ENCODE results near the gene SPINK4.
A peak's percentile ranks its signal among the peaks of the same experiment; 100 is the strongest.

Gene SPINK4, protein sequence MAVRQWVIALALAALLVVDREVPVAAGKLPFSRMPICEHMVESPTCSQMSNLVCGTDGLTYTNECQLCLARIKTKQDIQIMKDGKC

DNA sequence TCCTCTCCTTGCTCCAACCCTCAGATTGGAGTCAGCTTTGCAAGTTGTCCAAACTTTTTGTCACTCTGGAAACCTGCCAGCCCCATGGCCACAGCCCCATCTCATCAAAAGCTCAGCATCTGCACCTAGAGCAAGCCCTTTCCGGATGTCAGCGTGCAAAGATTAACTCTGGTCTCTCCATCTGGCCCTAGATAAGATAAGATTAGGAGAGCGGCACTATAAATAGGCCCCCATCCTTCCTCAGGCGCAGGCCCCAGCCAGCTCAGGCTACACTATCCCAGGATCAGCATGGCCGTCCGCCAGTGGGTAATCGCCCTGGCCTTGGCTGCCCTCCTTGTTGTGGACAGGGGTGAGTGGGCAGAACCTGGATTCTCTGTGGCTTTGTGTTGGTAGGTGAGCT, at the start of gene SPINK4:
Gene SPINK4, plus strand, starts transcription at position 247 of the 400 bp plus-strand sequence. Its CDS starts 42 bp downstream, at position 289.
- H3K27ac ChIP-seq = peak within 1 kb of the TSS; percentile 92
- TF ChIP-seq, protein P1, sequence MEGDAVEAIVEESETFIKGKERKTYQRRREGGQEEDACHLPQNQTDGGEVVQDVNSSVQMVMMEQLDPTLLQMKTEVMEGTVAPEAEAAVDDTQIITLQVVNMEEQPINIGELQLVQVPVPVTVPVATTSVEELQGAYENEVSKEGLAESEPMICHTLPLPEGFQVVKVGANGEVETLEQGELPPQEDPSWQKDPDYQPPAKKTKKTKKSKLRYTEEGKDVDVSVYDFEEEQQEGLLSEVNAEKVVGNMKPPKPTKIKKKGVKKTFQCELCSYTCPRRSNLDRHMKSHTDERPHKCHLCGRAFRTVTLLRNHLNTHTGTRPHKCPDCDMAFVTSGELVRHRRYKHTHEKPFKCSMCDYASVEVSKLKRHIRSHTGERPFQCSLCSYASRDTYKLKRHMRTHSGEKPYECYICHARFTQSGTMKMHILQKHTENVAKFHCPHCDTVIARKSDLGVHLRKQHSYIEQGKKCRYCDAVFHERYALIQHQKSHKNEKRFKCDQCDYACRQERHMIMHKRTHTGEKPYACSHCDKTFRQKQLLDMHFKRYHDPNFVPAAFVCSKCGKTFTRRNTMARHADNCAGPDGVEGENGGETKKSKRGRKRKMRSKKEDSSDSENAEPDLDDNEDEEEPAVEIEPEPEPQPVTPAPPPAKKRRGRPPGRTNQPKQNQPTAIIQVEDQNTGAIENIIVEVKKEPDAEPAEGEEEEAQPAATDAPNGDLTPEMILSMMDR (IDR thresholded peaks at IDR 0.05; ENCODE audit: low read depth, low read length) = no peak
- no peaks in the 10 kb centered on the region for H3K9me3 ChIP-seq (ENCODE audit: severe bottlenecking)
- H3K27me3 ChIP-seq (ENCODE audit: insufficient read depth, low read depth, severe bottlenecking) = no peaks in the 10 kb centered on the region
- H3K4me3 ChIP-seq (ENCODE audit: low read depth, low read length) = peak within 1 kb of the TSS; percentile 22
- peak; percentile 98 for DNase-seq
- no peaks in the 10 kb centered on the region for H3K36me3 ChIP-seq

DNA sequence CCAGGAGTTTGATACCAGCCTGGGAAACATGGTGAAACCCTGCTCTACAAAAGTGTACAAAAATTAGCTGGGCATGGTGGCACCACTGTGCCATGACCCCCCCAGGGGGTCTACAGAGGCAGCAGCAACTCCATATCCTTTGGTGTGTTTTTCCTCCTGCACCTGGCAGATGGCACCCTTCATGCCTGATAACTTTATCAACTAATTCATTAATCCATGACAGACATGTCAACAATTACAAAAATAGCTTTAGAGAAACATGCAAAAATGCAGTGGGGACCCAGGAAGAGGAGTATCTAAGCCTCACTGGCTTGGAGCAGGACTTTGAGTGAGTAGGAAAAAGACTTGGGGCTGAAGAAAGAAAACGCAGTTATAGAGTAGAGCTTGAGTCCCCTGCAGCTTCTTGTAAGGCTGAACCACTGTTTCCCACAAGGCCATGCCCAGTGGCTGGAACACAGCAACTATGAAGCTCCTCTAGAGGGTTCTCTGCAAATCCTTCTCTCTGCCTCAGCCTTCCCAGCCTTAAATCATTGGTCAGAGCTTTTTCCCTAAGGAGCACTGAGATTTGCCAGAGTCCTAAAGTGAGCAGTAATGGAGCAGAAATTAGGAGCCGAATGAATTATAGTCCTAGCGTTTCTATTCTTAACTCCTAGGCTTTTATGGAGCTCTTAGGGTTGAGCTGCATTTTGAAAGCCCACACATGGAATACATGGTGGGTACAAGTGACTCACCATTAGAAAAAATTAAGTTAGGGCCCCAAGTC, 47.3 kb upstream of the SPINK4 start:
- Histone ChIP-seq H3K27me3 (ENCODE audit: insufficient read depth, low read depth, severe bottlenecking) (no peaks in the 10 kb centered on the region), H3K9me3 (ENCODE audit: severe bottlenecking) (no peaks in the 10 kb centered on the region), H3K27ac (no peak overlapping the region), H3K36me3 (no peaks in the 10 kb centered on the region), H3K4me3 (ENCODE audit: low read depth, low read length) (no peak overlapping the region)
- TF ChIP-seq, protein P1 (IDR thresholded peaks at IDR 0.05; ENCODE audit: low read depth, low read length) = no peak
- no peak for DNase-seq

DNA sequence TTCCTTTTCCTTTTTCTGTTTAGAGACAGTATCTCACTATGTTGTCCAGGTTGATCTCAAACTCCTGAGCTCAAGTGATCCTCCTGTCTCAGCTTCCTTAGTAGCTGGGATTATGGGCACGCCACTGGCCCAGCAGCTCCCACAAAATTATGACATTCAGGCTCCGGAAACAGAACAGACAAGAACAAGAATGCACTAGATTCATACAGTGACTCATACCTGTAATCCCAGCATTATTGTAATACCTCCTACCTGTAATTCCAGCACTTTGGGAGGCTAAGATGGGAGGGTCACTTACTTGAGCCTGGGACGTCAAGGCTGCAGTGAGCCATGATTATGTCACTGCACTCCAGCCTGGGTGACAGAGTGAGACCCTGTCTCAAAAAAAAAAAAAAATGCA, 46.1 kb upstream of the SPINK4 start:
- no peaks in the 10 kb centered on the region for H3K9me3 ChIP-seq (ENCODE audit: severe bottlenecking)
- no peaks in the 10 kb centered on the region for H3K36me3 ChIP-seq
- no peaks in the 10 kb centered on the region for H3K27me3 ChIP-seq (ENCODE audit: insufficient read depth, low read depth, severe bottlenecking)
- H3K4me3 ChIP-seq (ENCODE audit: low read depth, low read length) = no peak overlapping the region
- DNase-seq = no peak
- H3K27ac ChIP-seq = no peak overlapping the region
- TF ChIP-seq, protein P1 (IDR thresholded peaks at IDR 0.05; ENCODE audit: low read depth, low read length) = no peak

DNA sequence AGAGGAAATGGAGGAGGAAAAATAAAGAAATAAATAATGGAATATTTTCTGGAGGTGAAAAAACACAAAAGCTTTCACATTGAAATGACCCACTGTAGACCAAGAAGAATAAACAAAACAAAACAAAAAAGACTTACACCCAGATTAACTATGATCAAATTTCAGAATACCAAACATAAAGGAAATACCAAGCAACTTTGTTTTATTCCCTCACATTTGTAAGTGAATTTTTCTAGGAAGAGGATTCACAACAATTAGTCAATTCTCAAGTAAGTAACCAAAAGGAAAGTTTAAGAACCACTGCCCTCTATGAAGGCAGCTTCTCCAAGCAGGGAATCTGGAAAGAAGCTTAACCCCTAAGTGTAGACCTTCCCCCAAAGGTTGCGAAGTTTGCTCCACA, 43.2 kb upstream of the SPINK4 start:
- H3K9me3 ChIP-seq (ENCODE audit: severe bottlenecking) = no peaks in the 10 kb centered on the region
- no peaks in the 10 kb centered on the region for H3K27me3 ChIP-seq (ENCODE audit: insufficient read depth, low read depth, severe bottlenecking)
- TF ChIP-seq, protein P1 (IDR thresholded peaks at IDR 0.05; ENCODE audit: low read depth, low read length) = no peak
- DNase-seq = no peak
- no peak overlapping the region for H3K4me3 ChIP-seq (ENCODE audit: low read depth, low read length)
- no peaks in the 10 kb centered on the region for H3K36me3 ChIP-seq
- no peak overlapping the region for H3K27ac ChIP-seq

DNA sequence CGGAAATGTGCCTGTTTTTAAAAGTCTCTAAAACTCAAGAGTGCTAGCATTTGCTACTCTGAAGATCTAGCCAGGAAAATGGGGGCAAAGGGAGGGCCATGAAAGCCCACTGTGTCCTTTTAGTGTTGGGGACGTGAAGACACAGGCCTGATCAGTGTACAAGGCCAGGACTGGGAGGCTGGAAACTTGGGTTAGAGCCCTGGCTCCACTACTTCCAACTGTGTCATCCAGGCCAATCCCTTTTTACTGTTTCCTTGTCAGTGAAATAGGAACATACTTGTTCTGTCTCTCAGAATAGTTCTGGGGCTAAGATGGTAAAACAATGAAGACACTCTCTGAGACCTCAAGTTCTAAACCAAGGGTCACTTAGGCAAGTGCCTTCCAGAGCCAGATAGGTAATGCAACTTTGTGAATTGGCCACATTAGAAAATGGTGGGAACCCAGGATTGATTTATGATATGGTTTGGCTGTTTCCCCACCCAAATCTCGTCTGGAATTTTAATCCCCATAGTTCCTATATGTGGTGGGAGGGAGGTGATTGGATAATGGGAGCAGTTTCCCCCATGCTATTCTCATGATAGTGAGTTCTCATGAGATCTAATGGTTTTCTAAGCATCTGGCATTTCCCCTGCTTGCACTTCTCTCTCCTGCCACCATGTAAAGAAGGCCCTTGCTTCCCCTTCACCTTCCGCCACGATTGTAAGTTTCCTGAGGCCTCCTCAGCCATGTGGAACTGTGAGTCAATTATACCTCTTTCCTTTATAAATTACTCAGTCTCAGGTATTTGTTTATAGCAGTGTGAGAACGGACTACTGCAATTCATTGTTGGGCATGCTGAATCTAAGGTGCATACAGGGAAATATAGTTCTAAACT, 42.5 kb upstream of the SPINK4 start:
- TF ChIP-seq, protein P1 (IDR thresholded peaks at IDR 0.05; ENCODE audit: low read depth, low read length) = no peak
- Histone ChIP-seq H3K27ac (no peak overlapping the region), H3K4me3 (ENCODE audit: low read depth, low read length) (no peak overlapping the region), H3K36me3 (no peaks in the 10 kb centered on the region), H3K9me3 (ENCODE audit: severe bottlenecking) (no peaks in the 10 kb centered on the region), H3K27me3 (ENCODE audit: insufficient read depth, low read depth, severe bottlenecking) (no peaks in the 10 kb centered on the region)
- no peak for DNase-seq
